GM12872 (cell line): Measurements from ENCODE around the gene LEP.

Source experiments
- TF ChIP-seq, protein P1 (sequence below): IDR thresholded peaks from 3 replicates; pipeline ENCODE4 v1.5.1; 2011; ENCODE audit warnings: low read depth, mild to moderate bottlenecking, low read length, moderate library complexity; ENCODE audit not compliant: insufficient read depth

The LEP gene

GRCh38 chr7:128303643-128304042 lies 62.6 kb downstream of the LEP start:
- TF ChIP-seq, protein P1, sequence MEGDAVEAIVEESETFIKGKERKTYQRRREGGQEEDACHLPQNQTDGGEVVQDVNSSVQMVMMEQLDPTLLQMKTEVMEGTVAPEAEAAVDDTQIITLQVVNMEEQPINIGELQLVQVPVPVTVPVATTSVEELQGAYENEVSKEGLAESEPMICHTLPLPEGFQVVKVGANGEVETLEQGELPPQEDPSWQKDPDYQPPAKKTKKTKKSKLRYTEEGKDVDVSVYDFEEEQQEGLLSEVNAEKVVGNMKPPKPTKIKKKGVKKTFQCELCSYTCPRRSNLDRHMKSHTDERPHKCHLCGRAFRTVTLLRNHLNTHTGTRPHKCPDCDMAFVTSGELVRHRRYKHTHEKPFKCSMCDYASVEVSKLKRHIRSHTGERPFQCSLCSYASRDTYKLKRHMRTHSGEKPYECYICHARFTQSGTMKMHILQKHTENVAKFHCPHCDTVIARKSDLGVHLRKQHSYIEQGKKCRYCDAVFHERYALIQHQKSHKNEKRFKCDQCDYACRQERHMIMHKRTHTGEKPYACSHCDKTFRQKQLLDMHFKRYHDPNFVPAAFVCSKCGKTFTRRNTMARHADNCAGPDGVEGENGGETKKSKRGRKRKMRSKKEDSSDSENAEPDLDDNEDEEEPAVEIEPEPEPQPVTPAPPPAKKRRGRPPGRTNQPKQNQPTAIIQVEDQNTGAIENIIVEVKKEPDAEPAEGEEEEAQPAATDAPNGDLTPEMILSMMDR = no peak

GRCh38 chr7:128304212-128304611 lies 63.1 kb downstream of the LEP start:
- TF ChIP-seq, protein P1 = no peak

- TF ChIP-seq, protein P1 = no peak
These were observed 66.0 kb downstream of the LEP start for GRCh38 chr7:128307061-128307460.
